AG09319 (cell line): ENCODE results near the gene TOP2A.

Experiments used
- DNase-seq: peaks from one replicate; pipeline ENCODE4 v3.0.0-alpha.2; 2010; ENCODE audit warnings: low read depth; ENCODE audit errors: extremely low read depth
- TF ChIP-seq, protein P1 (sequence below): IDR thresholded peaks from 2 replicates; pipeline ENCODE4 v1.5.1; 2011; ENCODE audit warnings: low read depth, mild to moderate bottlenecking, inconsistent platforms, low read length, moderate library complexity

TOP2A gene

DNA sequence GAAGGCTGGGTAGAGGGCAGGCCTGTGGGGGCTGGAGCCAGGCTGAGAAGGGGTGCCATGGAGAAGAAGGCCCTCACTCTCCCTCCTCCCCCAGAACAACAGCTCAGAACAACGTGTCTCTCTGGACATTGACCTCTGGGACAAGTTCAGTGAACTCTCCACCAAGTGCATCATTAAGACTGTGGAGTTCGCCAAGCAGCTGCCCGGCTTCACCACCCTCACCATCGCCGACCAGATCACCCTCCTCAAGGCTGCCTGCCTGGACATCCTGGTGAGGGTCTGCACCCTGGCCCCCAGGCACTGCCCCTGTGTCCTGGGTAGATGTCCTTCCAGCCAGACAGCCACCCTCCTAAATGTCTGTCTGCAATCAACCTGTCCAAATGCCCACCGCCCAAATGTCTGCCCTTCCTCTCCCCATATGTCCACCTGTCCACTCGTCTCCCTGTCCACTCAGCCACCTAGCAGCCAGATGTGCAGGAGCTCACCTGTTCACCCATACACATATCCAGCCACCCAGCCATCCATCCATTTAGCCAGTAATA is 65.4 kb downstream of the TOP2A start:
- DNase-seq, result no peak
- TF ChIP-seq, protein P1, sequence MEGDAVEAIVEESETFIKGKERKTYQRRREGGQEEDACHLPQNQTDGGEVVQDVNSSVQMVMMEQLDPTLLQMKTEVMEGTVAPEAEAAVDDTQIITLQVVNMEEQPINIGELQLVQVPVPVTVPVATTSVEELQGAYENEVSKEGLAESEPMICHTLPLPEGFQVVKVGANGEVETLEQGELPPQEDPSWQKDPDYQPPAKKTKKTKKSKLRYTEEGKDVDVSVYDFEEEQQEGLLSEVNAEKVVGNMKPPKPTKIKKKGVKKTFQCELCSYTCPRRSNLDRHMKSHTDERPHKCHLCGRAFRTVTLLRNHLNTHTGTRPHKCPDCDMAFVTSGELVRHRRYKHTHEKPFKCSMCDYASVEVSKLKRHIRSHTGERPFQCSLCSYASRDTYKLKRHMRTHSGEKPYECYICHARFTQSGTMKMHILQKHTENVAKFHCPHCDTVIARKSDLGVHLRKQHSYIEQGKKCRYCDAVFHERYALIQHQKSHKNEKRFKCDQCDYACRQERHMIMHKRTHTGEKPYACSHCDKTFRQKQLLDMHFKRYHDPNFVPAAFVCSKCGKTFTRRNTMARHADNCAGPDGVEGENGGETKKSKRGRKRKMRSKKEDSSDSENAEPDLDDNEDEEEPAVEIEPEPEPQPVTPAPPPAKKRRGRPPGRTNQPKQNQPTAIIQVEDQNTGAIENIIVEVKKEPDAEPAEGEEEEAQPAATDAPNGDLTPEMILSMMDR, result no peak

DNA sequence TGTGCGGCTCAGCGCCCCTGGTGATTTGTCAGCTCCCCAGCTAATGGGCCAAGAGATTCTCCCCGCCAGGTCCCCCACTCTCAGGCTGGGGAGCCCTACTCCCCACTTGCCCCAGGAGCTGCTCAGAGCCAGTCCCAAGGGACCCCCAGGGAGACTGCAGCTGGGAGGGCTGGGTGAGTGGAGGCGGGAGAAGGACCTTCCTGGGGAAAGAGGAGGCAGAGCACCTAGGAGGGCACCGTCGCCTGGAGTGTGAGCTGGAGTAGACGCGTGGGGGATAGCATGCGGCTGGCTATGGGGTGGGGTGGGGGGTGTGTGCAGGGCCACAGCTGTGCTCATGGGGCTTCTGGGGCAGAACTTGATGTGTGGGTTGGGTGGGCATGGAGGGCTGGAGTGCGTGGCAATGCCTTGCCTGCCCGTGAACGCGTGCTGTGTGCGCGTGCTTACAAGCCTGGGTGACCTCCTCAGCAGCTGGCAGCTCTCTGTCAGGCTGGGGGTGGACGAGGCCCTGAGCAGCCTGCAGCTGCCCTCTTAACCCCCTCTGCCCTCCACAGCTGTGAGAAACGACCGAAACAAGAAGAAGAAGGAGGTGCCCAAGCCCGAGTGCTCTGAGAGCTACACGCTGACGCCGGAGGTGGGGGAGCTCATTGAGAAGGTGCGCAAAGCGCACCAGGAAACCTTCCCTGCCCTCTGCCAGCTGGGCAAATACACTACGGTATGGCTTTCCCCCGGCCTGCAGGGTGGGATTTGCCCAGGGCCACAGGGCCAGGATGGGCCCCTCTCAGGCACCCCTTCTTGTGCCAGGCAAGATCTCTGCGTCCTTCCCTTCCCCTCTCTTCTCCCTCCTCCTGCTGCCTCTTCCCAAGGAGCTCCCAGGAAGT is 66.1 kb downstream of the TOP2A start:
- TF ChIP-seq, protein P1, result no peak
- no peak for DNase-seq

DNA sequence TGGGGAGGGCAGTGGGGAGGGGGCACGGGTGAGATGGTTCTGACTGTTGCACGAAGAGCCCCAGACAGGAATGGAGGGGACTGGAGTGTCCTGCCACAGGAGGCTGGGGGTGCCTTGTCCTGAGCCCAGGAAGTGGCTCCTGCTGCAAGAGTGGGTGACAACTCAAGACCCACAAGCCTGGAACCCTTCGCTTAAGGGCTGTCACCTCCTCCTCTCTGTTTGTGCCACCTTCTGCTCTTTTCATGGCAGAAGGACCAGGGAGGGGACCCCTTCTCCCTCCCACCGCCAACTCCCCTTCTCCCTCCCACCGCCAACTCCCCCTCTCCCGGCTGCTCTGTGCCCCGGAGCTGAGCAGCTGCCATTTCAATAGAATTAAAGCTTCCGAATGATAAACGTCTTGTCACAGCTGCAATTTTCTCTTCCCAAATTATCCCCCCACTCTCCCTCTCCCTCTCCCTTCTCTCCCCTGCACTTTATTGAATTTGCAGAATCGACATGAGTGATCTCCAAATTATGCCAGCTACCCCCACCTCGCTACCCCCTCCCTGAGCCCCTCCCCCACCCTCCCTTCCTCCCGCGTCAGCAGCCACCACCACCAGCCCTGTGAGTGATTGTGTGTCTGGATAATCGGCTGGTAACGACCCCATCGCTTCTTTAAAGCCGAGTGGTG is 66.9 kb downstream of the TOP2A start:
- TF ChIP-seq, protein P1, result no peak

DNA sequence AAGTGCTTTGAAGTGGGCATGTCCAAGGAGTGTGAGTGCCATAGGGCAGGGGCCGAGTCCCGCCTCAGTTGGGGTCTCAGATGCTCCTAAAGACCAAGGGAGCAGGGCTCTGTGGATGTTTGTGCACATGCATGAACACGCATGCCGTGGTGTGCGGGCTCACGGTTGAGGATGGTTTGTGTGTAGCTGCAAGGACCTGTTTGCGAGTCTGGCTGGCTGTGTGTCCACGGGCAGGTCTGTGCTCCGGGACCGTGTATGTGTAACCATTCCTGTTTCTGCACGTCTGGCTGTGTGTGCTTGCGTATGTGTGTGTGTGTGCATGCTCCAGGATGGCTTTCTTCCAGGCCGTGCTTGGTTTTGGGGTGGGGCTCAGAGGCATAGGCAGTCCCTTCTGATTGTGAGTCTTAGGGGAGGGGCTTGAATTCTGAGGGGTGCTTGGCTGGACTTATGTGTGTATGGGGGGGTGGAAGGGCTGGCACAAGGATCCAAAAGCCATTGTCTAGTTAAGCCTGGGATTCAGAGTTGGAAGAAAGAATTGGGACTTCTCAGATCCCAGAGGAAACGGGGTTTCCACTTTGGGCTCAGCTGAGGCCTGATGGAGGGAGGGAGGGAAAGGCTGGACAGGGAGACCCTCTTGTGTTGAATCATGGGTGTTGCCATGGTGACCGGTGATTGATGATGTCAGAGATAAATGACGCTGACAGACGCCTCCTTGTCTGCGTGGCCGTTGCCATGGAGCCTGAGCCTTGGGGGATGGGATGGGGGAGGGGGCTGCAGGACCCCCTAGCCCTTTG is 67.6 kb downstream of the TOP2A start:
- TF ChIP-seq, protein P1, result no peak
- DNase-seq, result no peak

More for the DNA sequence above, 66.9 kb downstream of the TOP2A start:
- DNase-seq, result no peak

DNA sequence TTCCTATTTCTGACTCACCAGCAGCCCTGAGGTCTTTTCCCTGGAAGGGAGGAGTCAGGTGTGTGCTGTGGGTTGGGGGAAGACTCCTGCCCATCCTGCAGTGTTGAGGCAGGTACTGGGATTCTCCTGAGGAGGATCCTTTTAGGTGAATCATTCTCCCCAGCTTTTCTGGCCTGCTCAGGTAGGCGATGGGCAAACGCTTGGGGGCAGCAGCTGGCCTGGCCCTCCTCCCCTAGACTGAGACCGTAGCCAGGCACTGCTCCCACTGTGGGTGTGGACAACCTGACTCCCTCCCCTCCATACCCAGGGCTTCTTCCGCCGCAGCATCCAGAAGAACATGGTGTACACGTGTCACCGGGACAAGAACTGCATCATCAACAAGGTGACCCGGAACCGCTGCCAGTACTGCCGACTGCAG is 68.2 kb downstream of the TOP2A start:
- DNase-seq, result no peak
- TF ChIP-seq, protein P1, result no peak

DNA sequence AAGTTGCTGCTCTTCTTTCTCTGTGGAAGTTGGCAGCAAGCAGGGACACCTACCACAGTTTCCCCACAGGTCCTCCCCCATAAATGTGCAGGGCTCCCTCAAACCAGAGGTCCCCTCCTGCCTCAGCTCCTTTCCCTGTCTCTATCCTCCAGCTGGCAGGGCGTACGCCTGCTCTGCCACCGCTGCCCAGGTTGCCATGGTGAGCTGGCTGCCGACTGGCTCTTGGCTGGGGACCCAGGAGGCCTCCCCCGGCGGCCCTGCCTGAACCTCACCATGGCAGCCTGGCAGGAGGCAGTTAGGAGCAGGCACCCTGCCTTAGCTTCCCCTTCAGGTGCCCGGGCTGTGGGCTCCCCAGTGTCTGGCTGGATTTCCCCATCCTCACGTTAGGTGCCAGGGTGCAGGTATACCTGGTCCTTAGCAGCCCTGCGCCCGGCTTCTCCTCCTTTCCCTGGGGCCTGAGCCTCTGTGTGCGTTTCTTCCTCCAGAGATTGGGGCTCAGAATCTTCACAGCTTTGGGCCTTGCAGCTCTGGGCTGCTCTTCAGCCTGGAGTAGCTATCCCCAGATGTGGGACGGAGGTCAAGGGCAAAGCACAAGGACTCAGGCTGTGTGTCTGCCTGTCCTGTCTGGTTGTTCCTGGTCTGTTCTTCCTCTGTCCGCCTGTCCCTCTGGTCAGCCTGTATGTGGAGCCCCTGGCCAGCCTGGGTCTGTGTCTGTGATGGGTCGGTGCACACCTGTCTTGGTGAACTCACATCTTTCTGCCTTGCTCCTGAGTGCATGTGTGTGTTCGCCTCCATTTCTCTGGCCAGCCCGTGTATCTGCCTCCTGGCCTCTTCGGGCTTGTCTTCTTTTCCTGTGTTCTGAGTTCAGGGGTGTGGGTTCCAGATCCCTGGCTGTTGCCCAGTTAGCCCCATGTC is 68.9 kb downstream of the TOP2A start:
- TF ChIP-seq, protein P1, result no peak
- no peak for DNase-seq
